NCI-H1092 treated with DMSO at 0.1 percent for 48 hours (cell line): Measurements from ENCODE around the gene DTX1.

Source experiments
- DNase-seq: peaks from one replicate; lab custom pipeline; 2025; lab: John Stamatoyannopoulos, UW

DTX1 gene

GRCh38 chr12:113056631-113057488 lies at the start of gene DTX1:
TSS of gene DTX1 (plus strand) at chr12:113056730. CDS start at chr12:113058193, 1,463 bp downstream.
- peak; percentile 56 for DNase-seq

- no peak for DNase-seq
These were observed 49.4 kb upstream of the DTX1 start for GRCh38 chr12:113007166-113007565.

GRCh38 chr12:113010701-113011100 lies 45.8 kb upstream of the DTX1 start:
- DNase-seq, result no peak

- no peak for DNase-seq
These were observed 42.0 kb upstream of the DTX1 start for GRCh38 chr12:113014565-113014964.

- DNase-seq, result no peak
These were observed 39.7 kb upstream of the DTX1 start for GRCh38 chr12:113016796-113017195.

GRCh38 chr12:113019025-113019424 lies 37.5 kb upstream of the DTX1 start:
- DNase-seq, result peak; percentile 4

- no peak for DNase-seq
These were observed 35.0 kb upstream of the DTX1 start for GRCh38 chr12:113021500-113021899.

- no peak for DNase-seq
These were observed 33.8 kb upstream of the DTX1 start for GRCh38 chr12:113022563-113023297.

- DNase-seq, result no peak
These were observed 28.8 kb upstream of the DTX1 start for GRCh38 chr12:113027726-113028125.

GRCh38 chr12:113030875-113031525 lies 25.5 kb upstream of the DTX1 start:
- peak; percentile 80 for DNase-seq

- DNase-seq, result no peak
These were observed 16.6 kb upstream of the DTX1 start for GRCh38 chr12:113039911-113040445.

GRCh38 chr12:113040722-113041171 lies 15.8 kb upstream of the DTX1 start:
- no peak for DNase-seq

GRCh38 chr12:113041560-113041959 lies 15.0 kb upstream of the DTX1 start:
- DNase-seq, result no peak

GRCh38 chr12:113043240-113043639 lies 13.3 kb upstream of the DTX1 start:
- DNase-seq, result peak; percentile 14

- no peak for DNase-seq
These were observed 12.0 kb upstream of the DTX1 start for GRCh38 chr12:113044516-113044915.

GRCh38 chr12:113048716-113049127 lies 7.8 kb upstream of the DTX1 start:
- DNase-seq, result peak; percentile 82

- DNase-seq, result no peak
These were observed 6.4 kb upstream of the DTX1 start for GRCh38 chr12:113049976-113050742.

GRCh38 chr12:113050795-113051194 lies 5.7 kb upstream of the DTX1 start:
- DNase-seq, result no peak

- no peak for DNase-seq
These were observed 4.8 kb upstream of the DTX1 start for GRCh38 chr12:113051759-113052158.

- DNase-seq, result no peak
These were observed 4.2 kb upstream of the DTX1 start for GRCh38 chr12:113052326-113052725.

- no peak for DNase-seq
These were observed 1.5 kb upstream of the DTX1 start for GRCh38 chr12:113054948-113055486.
